Stimulated activated CD8-positive, alpha-beta memory T cell treated with anti-CD3 and anti-CD28 coated beads, Interleukin-12 subunit alpha, Interleukin-12 subunit beta, amount 100 ng/mL, for 24 hours (primary cell): ENCODE data around the gene BLOC1S4.
"Not testable (repeated sequence)": the region's sequence is repeated elsewhere in the genome, so short reads cannot be mapped to it uniquely, and the experiment has no call there.

Source experiments
- DNase-seq: peaks from one replicate; pipeline ENCODE4 v3.0.0-alpha.2; 2020; ENCODE audit errors: extremely low read depth

BLOC1S4 gene

GRCh38 chr4:6742507-6742906 lies 26.5 kb downstream of the BLOC1S4 start:
- no peak for DNase-seq

DNA sequence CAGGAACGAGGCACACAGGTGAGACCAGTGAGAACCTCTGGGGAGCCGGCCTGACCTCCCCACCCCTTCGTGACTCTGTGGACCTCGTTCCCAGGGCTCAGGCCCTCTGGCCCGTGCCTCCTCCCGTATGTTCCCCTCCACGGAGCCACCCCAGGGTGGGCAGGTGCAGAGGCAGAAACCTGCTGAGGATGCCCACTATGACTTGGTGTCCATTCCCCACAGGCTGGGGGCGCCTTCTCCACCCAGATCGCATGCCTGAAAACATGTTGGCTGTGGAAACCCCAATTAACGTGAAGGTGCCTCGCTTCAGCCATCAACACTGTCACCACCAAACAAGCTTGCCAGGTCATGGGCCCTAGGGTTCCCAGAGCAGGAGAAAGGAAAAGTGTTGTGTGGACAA lies 27.0 kb downstream of the BLOC1S4 start:
- DNase-seq = no peak

DNA sequence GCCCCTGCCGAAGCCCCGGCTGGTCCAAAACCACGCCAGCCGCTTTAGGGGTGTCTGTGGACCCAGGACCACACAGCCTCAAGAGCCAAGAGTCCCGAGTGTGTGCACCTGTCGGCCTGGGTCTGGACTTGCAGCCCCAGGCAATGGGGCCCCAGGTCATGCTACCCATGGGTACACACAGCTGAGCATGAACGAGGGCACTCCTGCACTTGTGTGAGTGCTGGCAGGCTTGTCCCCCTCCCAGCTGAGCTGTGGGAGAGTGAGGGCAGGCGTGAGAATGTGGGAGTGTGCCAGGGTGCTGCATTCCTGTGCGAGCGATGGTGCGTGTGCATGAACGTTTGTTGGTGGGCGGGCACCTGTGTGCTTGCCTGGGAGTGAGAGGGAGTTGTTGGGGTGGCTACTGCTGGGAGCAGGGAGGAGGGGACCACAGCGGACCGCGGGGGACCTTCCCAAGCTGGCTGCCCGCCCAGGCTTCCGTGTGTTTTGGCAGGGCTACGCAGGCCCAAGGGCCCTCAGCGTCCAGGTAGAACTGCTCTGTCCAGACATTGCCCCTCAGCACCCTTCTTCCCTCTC lies 30.8 kb downstream of the BLOC1S4 start:
- DNase-seq = no peak

GRCh38 chr4:6747294-6748051 lies 31.5 kb downstream of the BLOC1S4 start:
- no peak for DNase-seq

DNA sequence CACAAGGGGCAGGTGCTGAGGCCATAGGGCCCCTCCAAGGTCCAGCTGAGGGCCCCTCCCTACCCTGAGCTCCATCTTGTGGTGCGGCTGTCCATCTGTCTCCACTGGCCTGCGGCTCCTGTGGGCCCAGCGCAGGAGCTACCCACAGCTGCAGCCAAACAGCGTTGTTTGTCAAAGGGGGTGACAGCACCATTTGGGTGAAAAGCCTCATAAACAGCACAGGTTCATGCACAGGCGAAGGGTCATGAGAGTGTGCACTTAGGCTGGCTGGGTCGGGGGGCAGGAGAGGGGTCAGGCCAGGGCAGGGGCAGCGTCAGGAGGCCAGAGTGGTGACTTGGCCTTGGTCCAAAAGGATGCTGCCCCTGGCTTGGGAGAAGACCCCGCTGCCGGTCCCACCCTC lies 32.3 kb downstream of the BLOC1S4 start:
- DNase-seq = no peak

GRCh38 chr4:6749340-6750171 lies 33.6 kb downstream of the BLOC1S4 start:
- DNase-seq = no peak

DNA sequence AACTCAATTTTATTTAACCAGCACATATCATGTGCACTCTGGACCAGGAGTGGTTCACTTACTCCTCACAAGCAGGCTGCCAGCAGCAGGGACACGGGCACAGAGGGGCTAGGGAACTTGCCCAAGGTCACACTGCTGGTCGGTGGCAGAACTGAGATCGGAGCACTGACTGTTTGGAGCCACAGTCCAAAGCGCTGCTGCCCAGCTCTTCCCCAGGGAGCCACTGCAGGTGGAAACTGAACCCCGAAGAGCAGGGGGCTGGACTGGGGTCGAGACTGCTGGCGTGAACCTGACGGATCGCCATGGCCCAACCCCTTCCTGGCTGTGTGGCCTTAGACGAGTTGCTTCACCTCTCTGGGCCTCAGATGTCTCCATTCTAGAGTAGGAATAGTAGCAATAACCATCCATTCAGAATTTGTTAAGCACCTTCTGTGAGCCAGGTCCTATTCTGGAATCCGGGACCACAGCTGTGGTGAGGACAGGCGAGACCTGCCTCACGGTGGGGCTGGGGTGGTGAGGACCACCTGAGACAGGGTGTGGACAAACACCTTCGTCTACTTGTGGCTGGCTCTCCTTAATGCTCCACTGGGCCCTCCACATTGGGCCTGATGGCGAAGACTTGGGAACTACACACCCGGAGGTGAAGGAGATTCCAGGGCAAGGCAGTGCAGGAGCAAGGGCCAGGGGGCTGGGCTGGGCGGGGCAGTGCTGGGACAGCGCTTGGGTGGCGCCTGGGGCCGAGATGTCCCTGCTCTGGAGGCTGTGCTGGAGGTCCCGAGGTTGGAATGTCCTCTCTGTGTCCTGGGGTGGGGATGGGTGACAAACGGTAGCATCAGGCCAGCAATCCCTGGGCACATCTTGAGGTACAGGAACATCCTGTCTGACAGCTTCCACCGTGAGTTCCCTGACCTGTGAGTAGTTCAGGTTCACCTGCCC lies 34.6 kb downstream of the BLOC1S4 start:
- no peak for DNase-seq

GRCh38 chr4:6751611-6752485 lies 35.9 kb downstream of the BLOC1S4 start:
- DNase-seq = no peak

- no peak for DNase-seq
Measured at GRCh38 chr4:6752486-6752829, 36.5 kb downstream of the BLOC1S4 start.

GRCh38 chr4:6753103-6753560 lies 37.2 kb downstream of the BLOC1S4 start:
- no peak for DNase-seq

- DNase-seq = no peak
Measured at GRCh38 chr4:6753891-6754290, 37.9 kb downstream of the BLOC1S4 start.

DNA sequence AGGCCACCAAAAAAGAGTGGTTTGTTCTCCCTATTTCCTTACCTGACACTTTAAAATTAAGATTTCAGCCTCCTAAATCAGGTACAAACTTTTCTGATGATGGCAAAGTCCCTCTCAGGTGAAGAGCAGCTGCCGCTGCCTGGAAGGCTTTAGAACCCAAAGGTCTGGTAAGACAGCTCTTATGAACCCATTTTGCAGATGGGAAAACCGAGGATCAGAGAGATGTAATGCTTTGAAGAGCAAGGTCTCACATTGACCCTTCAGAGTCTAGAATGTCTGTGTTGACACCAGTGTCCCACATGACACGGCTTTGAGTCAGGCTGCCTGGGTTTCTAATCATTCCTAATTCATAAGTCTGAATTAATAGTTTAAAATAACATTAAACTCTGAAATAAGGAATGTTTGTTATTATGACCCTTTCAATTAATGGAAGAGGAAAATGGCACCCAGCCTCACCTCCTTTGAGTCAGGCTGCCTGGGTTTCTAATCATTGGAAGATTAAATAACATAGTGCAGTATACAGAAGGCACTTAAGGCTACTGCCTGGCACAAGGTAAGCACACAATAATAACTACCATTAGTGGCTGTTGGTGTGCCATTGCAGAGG lies 38.6 kb downstream of the BLOC1S4 start:
- DNase-seq = no peak

DNA sequence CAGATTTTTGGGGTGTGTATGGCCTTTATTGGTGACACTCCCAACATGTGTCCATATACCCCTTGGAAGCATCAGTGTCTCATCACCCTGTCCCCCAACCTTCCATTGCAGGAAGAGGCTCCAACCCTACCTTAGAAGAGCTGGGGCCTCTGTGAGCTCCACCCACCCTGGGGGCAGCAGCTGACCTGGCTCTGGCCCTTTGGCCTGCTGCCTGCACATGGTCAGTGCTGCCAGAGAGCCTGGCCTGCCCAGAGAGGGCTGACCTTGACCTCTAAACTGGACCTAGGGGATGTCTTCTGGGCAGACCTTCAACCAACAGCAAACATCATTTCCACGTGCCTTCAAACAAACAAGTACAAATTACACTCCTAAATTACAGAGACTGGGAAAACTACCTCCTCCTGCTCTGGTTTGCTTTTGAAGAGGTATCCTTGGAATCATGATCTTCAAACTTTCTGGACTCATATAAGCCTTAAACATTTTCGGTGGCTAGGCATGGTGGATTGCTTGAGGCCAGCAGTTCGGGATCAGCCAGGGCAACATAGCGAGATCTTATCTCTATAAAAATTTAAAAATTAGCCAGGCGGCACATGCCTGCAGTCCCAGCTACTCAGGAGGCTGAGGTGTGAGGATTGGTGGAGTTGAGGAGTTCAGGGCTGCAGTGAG lies 39.2 kb downstream of the BLOC1S4 start:
- no peak for DNase-seq

- not testable (repeated sequence) for DNase-seq
Measured at GRCh38 chr4:6756345-6756744, 40.4 kb downstream of the BLOC1S4 start.

GRCh38 chr4:6758728-6759127 lies 42.8 kb downstream of the BLOC1S4 start:
- DNase-seq = no peak

DNA sequence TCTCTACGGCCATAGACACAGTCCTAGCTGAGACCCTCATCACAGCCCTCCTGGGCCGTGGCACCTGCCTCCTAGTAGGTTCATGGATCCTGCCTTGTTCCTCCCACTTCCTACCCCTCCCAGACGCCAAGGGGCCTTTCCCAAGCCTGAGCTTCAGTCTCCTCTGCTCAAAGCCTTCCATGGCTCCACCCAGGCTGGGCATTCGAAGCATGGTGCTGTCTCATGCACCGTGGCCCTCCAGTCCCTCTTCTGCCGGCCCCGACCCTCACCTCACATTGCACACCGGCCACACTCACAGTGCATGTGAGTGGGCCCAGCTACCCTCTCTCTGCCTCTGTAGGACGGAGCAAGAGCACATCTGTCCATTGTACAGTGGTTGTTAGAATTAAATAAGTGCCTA lies 44.9 kb downstream of the BLOC1S4 start:
- no peak for DNase-seq

DNA sequence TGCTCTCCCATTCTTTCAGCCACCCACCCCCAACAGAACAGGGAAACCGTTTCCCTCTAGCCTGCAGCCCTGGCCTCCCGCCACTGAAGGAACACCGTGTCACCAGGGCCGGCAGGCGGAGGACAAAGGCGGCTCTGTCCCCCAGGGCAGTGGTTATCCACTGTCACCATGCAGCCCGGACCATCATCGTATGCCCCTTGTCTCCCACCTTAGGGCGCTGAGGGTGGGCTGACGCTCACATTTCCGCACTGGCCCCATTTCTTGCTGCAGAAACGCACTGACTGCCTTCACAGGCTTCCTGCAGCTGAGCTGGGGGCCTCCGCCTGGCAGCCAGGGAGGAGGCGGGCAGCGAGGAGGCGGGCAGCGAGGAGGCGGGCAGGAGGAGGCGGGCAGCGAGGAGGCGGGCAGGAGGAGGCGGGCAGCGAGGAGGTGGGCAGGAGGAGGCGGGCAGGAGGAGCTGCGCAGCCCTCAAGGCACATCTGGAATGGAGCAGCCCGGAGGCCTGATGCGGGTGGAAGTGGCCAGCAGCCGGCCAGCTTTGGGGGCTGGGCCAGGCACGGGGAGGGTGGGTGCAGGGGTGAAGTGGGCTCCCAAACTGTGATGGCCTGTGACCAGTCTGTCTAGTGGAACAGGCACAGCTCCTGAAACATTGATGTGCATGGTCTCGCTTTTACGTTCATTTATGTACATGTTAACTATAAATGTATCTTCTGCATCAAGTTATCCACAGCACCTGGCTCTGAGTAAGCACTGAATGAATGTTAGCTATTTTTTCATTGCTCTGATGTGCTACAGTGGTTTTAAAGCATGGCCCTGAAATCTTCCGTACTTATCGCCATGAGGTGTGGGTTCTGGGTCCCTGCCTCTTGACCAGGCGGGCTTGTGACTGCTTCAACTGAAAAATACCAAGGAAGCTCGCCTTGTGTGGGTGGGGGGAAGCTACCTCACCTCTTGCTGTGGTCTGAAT lies 46.0 kb downstream of the BLOC1S4 start:
- no peak for DNase-seq

DNA sequence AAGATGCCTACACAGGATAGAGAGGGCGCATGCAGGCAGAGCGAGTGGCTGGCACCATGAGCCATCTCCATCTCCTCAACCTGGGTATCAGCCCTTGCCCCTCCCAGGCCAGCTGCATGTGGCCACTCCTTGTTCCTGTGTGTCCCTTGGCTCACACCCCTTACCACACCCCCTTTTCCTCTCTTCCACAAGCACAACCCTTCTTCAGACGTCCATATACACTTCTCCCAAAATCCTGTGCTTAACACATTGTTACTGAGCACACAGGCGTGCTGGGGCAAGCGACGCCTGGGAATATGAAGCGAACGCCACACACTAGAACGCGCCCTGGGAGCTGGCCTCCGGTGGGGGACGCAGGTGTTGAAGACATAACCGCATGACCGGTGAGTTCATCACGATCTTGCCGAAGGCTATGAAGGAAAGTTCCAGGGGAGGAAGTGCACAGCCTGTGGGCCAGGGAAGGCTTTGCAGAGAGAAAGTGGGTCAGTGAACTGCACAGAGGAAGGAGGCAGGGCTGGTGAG lies 47.4 kb downstream of the BLOC1S4 start:
- DNase-seq = no peak
